Measurements from ENCODE around the gene IQGAP2.
A peak's percentile ranks its signal among the peaks of the same experiment; 100 is the strongest.
"Not testable (repeated sequence)": the region's sequence is repeated elsewhere in the genome, so short reads cannot be mapped to it uniquely, and the experiment has no call there.

The IQGAP2 gene

GRCh38 chr5:76582230-76583162, 179.4 kb downstream of the IQGAP2 start:
- DNase-seq = peak; percentile 63

GRCh38 chr5:76583163-76584047, 180.3 kb downstream of the IQGAP2 start:
- DNase-seq = peak; percentile 53

GRCh38 chr5:76585783-76586217, 182.7 kb downstream of the IQGAP2 start:
- DNase-seq = no peak

GRCh38 chr5:76586531-76586930, 183.4 kb downstream of the IQGAP2 start:
- no peak for DNase-seq

GRCh38 chr5:76590027-76590426, 186.9 kb downstream of the IQGAP2 start:
- no peak for DNase-seq

- no peak for DNase-seq
These were observed 188.3 kb downstream of the IQGAP2 start for GRCh38 chr5:76591366-76591765.

- DNase-seq = no peak
These were observed 189.6 kb downstream of the IQGAP2 start for GRCh38 chr5:76592692-76593091.

GRCh38 chr5:76594107-76594506, 191.0 kb downstream of the IQGAP2 start:
- DNase-seq = no peak

- no peak for DNase-seq
These were observed 192.8 kb downstream of the IQGAP2 start for GRCh38 chr5:76595755-76596481.

GRCh38 chr5:76598531-76598930, 195.4 kb downstream of the IQGAP2 start:
- no peak for DNase-seq

GRCh38 chr5:76600716-76601115, 197.6 kb downstream of the IQGAP2 start:
- DNase-seq = no peak

- peak; percentile 80 for DNase-seq
These were observed 198.4 kb downstream of the IQGAP2 start for GRCh38 chr5:76601470-76601869.

GRCh38 chr5:76602094-76602726, 199.1 kb downstream of the IQGAP2 start:
- no peak for DNase-seq

GRCh38 chr5:76603991-76604390, 200.9 kb downstream of the IQGAP2 start:
- DNase-seq = not testable (repeated sequence)

GRCh38 chr5:76604838-76605237, 201.8 kb downstream of the IQGAP2 start:
- DNase-seq = no peak

- DNase-seq = no peak
These were observed 203.6 kb downstream of the IQGAP2 start for GRCh38 chr5:76606701-76607100.

- DNase-seq = no peak
These were observed 204.3 kb downstream of the IQGAP2 start for GRCh38 chr5:76607353-76607871.

- DNase-seq = no peak
These were observed 205.7 kb downstream of the IQGAP2 start for GRCh38 chr5:76608833-76609232.

- DNase-seq = peak; percentile 28
These were observed 207.1 kb downstream of the IQGAP2 start for GRCh38 chr5:76610196-76610595.

- DNase-seq = no peak
These were observed 209.9 kb downstream of the IQGAP2 start for GRCh38 chr5:76612942-76613341.

GRCh38 chr5:76615759-76616158, 212.7 kb downstream of the IQGAP2 start:
- DNase-seq = no peak

- DNase-seq = no peak
These were observed 213.1 kb downstream of the IQGAP2 start for GRCh38 chr5:76616206-76616605.

Measured in hematopoietic multipotent progenitor cell treated with erythropoietin and hydrocortisone succinate and interleukin-3 and kit ligand, for 8 days (in vitro differentiated cells).